Measurements from ENCODE around the gene ADAMTS16. TPM values are rescaled to one million over a fixed set of nuclear protein-coding genes. Genes with fewer than 3 reads are reported as not detected.
A peak's percentile ranks its signal among the peaks of the same experiment; 100 is the strongest.

ADAMTS16 gene
- total and polyA plus RNA-seq, 2 experiments from 2014 or later: 2.8 to 15.4 TPM

DNA sequence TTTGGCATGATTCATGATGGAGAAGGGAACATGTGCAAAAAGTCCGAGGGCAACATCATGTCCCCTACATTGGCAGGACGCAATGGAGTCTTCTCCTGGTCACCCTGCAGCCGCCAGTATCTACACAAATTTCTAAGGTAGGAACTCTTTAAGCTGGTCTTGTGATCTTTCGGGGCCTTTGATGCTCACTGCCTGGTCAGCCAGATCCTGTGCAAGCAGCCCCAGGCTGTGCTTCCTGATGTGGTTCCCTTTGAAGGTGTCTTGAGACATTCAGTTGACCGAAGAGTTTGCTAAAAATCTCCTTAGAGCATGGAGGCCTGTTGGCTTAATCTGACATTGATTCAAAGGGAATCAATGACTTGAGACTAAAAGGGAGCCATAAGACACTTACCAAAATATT, 60.0 kb downstream of the ADAMTS16 start:
- TF ChIP-seq ZNF114 (CRISPR knock-in tag; IDR thresholded peaks at IDR 0.05) (no peak), JUNB (IDR thresholded peaks at IDR 0.05; ENCODE audit: unreplicated experiment) (no peak), POLR2AphosphoS5 (IDR thresholded peaks at IDR 0.05; ENCODE audit: low read depth) (no peak), CREB1 (CRISPR knock-in tag; IDR thresholded peaks at IDR 0.05; ENCODE audit: low read depth) (no peak), NANOG (IDR thresholded peaks at IDR 0.05; ENCODE audit: borderline replicate concordance) (no peak), ZNF331 (CRISPR knock-in tag; IDR thresholded peaks at IDR 0.05; ENCODE audit: low read depth) (no peak), EZH2phosphoT487 (IDR thresholded peaks at IDR 0.05; ENCODE audit: unreplicated experiment) (no peak), STAT1 (IDR thresholded peaks at IDR 0.05; ENCODE audit: unreplicated experiment) (no peak), EZH2 (IDR thresholded peaks at IDR 0.05; ENCODE audit: low read depth, unreplicated experiment) (no peak)
- TF ChIP-seq, protein P1, sequence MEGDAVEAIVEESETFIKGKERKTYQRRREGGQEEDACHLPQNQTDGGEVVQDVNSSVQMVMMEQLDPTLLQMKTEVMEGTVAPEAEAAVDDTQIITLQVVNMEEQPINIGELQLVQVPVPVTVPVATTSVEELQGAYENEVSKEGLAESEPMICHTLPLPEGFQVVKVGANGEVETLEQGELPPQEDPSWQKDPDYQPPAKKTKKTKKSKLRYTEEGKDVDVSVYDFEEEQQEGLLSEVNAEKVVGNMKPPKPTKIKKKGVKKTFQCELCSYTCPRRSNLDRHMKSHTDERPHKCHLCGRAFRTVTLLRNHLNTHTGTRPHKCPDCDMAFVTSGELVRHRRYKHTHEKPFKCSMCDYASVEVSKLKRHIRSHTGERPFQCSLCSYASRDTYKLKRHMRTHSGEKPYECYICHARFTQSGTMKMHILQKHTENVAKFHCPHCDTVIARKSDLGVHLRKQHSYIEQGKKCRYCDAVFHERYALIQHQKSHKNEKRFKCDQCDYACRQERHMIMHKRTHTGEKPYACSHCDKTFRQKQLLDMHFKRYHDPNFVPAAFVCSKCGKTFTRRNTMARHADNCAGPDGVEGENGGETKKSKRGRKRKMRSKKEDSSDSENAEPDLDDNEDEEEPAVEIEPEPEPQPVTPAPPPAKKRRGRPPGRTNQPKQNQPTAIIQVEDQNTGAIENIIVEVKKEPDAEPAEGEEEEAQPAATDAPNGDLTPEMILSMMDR (conservative IDR thresholded peaks at IDR 0.05; ENCODE audit: low read depth in 2 of 2): no peak
- TF ChIP-seq, protein P2, sequence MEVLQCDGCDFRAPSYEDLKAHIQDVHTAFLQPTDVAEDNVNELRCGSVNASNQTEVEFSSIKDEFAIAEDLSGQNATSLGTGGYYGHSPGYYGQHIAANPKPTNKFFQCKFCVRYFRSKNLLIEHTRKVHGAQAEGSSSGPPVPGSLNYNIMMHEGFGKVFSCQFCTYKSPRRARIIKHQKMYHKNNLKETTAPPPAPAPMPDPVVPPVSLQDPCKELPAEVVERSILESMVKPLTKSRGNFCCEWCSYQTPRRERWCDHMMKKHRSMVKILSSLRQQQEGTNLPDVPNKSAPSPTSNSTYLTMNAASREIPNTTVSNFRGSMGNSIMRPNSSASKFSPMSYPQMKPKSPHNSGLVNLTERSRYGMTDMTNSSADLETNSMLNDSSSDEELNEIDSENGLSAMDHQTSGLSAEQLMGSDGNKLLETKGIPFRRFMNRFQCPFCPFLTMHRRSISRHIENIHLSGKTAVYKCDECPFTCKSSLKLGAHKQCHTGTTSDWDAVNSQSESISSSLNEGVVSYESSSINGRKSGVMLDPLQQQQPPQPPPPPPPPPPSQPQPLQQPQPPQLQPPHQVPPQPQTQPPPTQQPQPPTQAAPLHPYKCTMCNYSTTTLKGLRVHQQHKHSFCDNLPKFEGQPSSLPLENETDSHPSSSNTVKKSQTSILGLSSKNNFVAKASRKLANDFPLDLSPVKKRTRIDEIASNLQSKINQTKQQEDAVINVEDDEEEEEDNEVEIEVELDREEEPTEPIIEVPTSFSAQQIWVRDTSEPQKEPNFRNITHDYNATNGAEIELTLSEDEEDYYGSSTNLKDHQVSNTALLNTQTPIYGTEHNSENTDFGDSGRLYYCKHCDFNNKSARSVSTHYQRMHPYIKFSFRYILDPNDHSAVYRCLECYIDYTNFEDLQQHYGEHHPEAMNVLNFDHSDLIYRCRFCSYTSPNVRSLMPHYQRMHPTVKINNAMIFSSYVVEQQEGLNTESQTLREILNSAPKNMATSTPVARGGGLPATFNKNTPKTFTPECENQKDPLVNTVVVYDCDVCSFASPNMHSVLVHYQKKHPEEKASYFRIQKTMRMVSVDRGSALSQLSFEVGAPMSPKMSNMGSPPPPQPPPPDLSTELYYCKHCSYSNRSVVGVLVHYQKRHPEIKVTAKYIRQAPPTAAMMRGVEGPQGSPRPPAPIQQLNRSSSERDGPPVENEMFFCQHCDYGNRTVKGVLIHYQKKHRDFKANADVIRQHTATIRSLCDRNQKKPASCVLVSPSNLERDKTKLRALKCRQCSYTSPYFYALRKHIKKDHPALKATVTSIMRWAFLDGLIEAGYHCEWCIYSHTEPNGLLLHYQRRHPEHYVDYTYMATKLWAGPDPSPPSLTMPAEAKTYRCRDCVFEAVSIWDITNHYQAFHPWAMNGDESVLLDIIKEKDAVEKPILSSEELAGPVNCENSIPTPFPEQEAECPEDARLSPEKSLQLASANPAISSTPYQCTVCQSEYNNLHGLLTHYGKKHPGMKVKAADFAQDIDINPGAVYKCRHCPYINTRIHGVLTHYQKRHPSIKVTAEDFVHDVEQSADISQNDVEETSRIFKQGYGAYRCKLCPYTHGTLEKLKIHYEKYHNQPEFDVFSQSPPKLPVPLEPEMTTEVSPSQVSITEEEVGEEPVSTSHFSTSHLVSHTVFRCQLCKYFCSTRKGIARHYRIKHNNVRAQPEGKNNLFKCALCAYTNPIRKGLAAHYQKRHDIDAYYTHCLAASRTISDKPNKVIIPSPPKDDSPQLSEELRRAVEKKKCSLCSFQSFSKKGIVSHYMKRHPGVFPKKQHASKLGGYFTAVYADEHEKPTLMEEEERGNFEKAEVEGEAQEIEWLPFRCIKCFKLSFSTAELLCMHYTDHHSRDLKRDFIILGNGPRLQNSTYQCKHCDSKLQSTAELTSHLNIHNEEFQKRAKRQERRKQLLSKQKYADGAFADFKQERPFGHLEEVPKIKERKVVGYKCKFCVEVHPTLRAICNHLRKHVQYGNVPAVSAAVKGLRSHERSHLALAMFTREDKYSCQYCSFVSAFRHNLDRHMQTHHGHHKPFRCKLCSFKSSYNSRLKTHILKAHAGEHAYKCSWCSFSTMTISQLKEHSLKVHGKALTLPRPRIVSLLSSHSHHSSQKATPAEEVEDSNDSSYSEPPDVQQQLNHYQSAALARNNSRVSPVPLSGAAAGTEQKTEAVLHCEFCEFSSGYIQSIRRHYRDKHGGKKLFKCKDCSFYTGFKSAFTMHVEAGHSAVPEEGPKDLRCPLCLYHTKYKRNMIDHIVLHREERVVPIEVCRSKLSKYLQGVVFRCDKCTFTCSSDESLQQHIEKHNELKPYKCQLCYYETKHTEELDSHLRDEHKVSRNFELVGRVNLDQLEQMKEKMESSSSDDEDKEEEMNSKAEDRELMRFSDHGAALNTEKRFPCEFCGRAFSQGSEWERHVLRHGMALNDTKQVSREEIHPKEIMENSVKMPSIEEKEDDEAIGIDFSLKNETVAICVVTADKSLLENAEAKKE (CRISPR knock-in tag; IDR thresholded peaks at IDR 0.05): no peak
- TF ChIP-seq, protein P3, sequence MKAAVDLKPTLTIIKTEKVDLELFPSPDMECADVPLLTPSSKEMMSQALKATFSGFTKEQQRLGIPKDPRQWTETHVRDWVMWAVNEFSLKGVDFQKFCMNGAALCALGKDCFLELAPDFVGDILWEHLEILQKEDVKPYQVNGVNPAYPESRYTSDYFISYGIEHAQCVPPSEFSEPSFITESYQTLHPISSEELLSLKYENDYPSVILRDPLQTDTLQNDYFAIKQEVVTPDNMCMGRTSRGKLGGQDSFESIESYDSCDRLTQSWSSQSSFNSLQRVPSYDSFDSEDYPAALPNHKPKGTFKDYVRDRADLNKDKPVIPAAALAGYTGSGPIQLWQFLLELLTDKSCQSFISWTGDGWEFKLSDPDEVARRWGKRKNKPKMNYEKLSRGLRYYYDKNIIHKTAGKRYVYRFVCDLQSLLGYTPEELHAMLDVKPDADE (IDR thresholded peaks at IDR 0.05): no peak
- TF ChIP-seq, protein P4, sequence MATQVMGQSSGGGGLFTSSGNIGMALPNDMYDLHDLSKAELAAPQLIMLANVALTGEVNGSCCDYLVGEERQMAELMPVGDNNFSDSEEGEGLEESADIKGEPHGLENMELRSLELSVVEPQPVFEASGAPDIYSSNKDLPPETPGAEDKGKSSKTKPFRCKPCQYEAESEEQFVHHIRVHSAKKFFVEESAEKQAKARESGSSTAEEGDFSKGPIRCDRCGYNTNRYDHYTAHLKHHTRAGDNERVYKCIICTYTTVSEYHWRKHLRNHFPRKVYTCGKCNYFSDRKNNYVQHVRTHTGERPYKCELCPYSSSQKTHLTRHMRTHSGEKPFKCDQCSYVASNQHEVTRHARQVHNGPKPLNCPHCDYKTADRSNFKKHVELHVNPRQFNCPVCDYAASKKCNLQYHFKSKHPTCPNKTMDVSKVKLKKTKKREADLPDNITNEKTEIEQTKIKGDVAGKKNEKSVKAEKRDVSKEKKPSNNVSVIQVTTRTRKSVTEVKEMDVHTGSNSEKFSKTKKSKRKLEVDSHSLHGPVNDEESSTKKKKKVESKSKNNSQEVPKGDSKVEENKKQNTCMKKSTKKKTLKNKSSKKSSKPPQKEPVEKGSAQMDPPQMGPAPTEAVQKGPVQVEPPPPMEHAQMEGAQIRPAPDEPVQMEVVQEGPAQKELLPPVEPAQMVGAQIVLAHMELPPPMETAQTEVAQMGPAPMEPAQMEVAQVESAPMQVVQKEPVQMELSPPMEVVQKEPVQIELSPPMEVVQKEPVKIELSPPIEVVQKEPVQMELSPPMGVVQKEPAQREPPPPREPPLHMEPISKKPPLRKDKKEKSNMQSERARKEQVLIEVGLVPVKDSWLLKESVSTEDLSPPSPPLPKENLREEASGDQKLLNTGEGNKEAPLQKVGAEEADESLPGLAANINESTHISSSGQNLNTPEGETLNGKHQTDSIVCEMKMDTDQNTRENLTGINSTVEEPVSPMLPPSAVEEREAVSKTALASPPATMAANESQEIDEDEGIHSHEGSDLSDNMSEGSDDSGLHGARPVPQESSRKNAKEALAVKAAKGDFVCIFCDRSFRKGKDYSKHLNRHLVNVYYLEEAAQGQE (IDR thresholded peaks at IDR 0.05; ENCODE audit: unreplicated experiment): no peak
- Histone ChIP-seq H3K79me2 (replicated peaks; ENCODE audit: insufficient read depth) (no peaks in the 10 kb centered on the region), H2AFZ (no peak overlapping the region), H3F3A (replicated peaks; ENCODE audit: low read depth) (no peaks in the 10 kb centered on the region), H4K20me1 (replicated peaks; ENCODE audit: insufficient read depth) (no peaks in the 10 kb centered on the region), H3K4me3 (no peak overlapping the region), H3K36me3 (ENCODE audit: insufficient read depth) (peaks cover 11% of the 10 kb centered on the region; the same call in 1 of the 2 replicates), H3K9me2 (ENCODE audit: insufficient read depth) (peaks cover 9% of the 10 kb centered on the region; the same call in 1 of the 2 replicates), H3K27me3 (ENCODE audit: insufficient read depth) (no peaks in the 10 kb centered on the region), H3K4me2 (0 out of 2 replicates have a peak overlapping the region, but pooled peaks have one; percentile 15), H3K4me1 (ENCODE audit: insufficient read depth) (peaks cover 15% of the 10 kb centered on the region), H3K27ac (ENCODE audit: low read depth) (no peak overlapping the region)
- H3K36me3 Mint-ChIP-seq (ENCODE audit: low read depth): peaks cover 36% of the 10 kb centered on the region
- H3K9me3 Mint-ChIP-seq: no peaks in the 10 kb centered on the region; the same call in 1 of the 3 replicates
- ATAC-seq (no peak), DNase-seq (ENCODE audit: low spot score) (no peak)
- no peak overlapping the region for H3K27ac Mint-ChIP-seq
- no peak overlapping the region for H3K4me3 Mint-ChIP-seq
- peaks cover 23% of the 10 kb centered on the region for H3K4me1 Mint-ChIP-seq
- no peaks in the 10 kb centered on the region for H3K27me3 Mint-ChIP-seq (ENCODE audit: insufficient read depth, low read depth, poor library complexity)
